KMS-11 (cell line): ENCODE measurements around the gene GALNT15.

Experiments used
- H2AFZ ChIP-seq: fragments of 200-600 bp; sonication (generic); 2 replicates; pipeline ENCODE4 v1.6.1; 2016; ENCODE audit warnings: antibody characterized with exemption, mixed run types, low read depth
- H3K27ac ChIP-seq: fragments of 200-600 bp; sonication (generic); 2 replicates; pipeline ENCODE4 v1.6.1; 2016; ENCODE audit warnings: mild to moderate bottlenecking, mixed run types
- H3K27me3 ChIP-seq: fragments of 200-600 bp; sonication (generic); 2 replicates; pipeline ENCODE4 v1.6.1; 2017; ENCODE audit warnings: mild to moderate bottlenecking, low read depth, mixed run types, moderate library complexity; ENCODE audit not compliant: insufficient read depth
- H3K36me3 ChIP-seq: fragments of 200-600 bp; sonication (generic); 2 replicates; pipeline ENCODE4 v1.6.1; 2017; ENCODE audit warnings: mild to moderate bottlenecking, mixed run types; ENCODE audit not compliant: insufficient read depth
- H3K4me1 ChIP-seq: fragments of 200-600 bp; sonication (generic); 2 replicates; pipeline ENCODE4 v1.6.1; 2016; ENCODE audit warnings: mild to moderate bottlenecking, low read depth, mixed run types; ENCODE audit not compliant: poor library complexity, severe bottlenecking
- H3K4me2 ChIP-seq: fragments of 200-600 bp; sonication (generic); 2 replicates; pipeline ENCODE4 v1.7.0; 2016; ENCODE audit warnings: mild to moderate bottlenecking, mixed run types
- H3K4me3 ChIP-seq: fragments of 200-600 bp; sonication (generic); IDR thresholded peaks from 2 replicates; pipeline ENCODE4 v1.6.1; 2017; ENCODE audit warnings: low read depth, low read length, mixed read lengths; ENCODE audit not compliant: insufficient read depth
- H3K79me2 ChIP-seq: fragments of 200-600 bp; sonication (generic); 2 replicates; pipeline ENCODE4 v1.6.1; 2016; ENCODE audit warnings: low read depth, mixed run types; ENCODE audit not compliant: insufficient read depth
- H3K9ac ChIP-seq: fragments of 200-600 bp; sonication (generic); 2 replicates; pipeline ENCODE4 v1.6.1; 2016; ENCODE audit warnings: mild to moderate bottlenecking, mixed run types
- H4K20me1 ChIP-seq: fragments of 200-600 bp; sonication (generic); 2 replicates; pipeline ENCODE4 v1.6.1; 2016; ENCODE audit warnings: mild to moderate bottlenecking, mixed run types; ENCODE audit not compliant: insufficient read depth
- CTCF ChIP-seq: fragments of 200-600 bp; sonication (generic); conservative IDR thresholded peaks from 2 replicates; pipeline ENCODE4 v1.6.1; 2017; ENCODE audit warnings: low read depth, mild to moderate bottlenecking, antibody characterized with exemption, low read length, moderate library complexity, mixed read lengths

GALNT15 gene

GRCh38 chr3:16264708-16265454, 90.4 kb downstream of the GALNT15 start, which contains the start of the genes DPH3 and OXNAD1:
DPH3 (minus strand) TSS chr3:16264943; CDS start chr3:16264876, 67 bp downstream.
OXNAD1 (plus strand) TSS chr3:16265212; CDS start chr3:16270953, 5,741 bp downstream.
- H3K27ac ChIP-seq = peak within 1 kb of the TSS; percentile 80
- H3K27me3 ChIP-seq = no peaks in the 10 kb centered on the region
- H3K79me2 ChIP-seq = peaks cover 7% of the 10 kb centered on the region; the same call in 1 of the 2 replicates
- no peaks in the 10 kb centered on the region for H4K20me1 ChIP-seq
- no peak for TF ChIP-seq CTCF
- H3K36me3 ChIP-seq = no peaks in the 10 kb centered on the region
- H3K4me1 ChIP-seq = peaks cover 22% of the 10 kb centered on the region
- peak within 1 kb of the TSS; percentile 91 for H3K9ac ChIP-seq
- H3K4me3 ChIP-seq = peak within 1 kb of the TSS; percentile 89
- H2AFZ ChIP-seq = peak within 1 kb of the TSS; percentile 77
- peak within 1 kb of the TSS; percentile 78 for H3K4me2 ChIP-seq

GRCh38 chr3:16265455-16265786, 90.9 kb downstream of the GALNT15 start:
- H2AFZ ChIP-seq = peak overlapping the region; percentile 77
- peak overlapping the region; percentile 91 for H3K9ac ChIP-seq
- peaks cover 7% of the 10 kb centered on the region; the same call in 1 of the 2 replicates for H3K79me2 ChIP-seq
- H3K4me1 ChIP-seq = peaks cover 22% of the 10 kb centered on the region
- no peaks in the 10 kb centered on the region for H3K27me3 ChIP-seq
- H3K4me3 ChIP-seq = no peak overlapping the region
- no peaks in the 10 kb centered on the region for H4K20me1 ChIP-seq
- peak overlapping the region; percentile 51 for H3K4me2 ChIP-seq
- TF ChIP-seq CTCF = no peak
- H3K27ac ChIP-seq = peak overlapping the region; percentile 80
- no peaks in the 10 kb centered on the region for H3K36me3 ChIP-seq

GRCh38 chr3:16266714-16267113, 92.2 kb downstream of the GALNT15 start:
- H3K4me2 ChIP-seq = no peak overlapping the region
- no peaks in the 10 kb centered on the region for H4K20me1 ChIP-seq
- peaks cover 22% of the 10 kb centered on the region for H3K4me1 ChIP-seq
- H3K27ac ChIP-seq = no peak overlapping the region
- peaks cover 7% of the 10 kb centered on the region; the same call in 1 of the 2 replicates for H3K79me2 ChIP-seq
- no peaks in the 10 kb centered on the region for H3K36me3 ChIP-seq
- H2AFZ ChIP-seq = no peak overlapping the region
- H3K27me3 ChIP-seq = no peaks in the 10 kb centered on the region
- H3K4me3 ChIP-seq = no peak overlapping the region
- TF ChIP-seq CTCF = no peak
- H3K9ac ChIP-seq = no peak overlapping the region

GRCh38 chr3:16270855-16271254, 96.4 kb downstream of the GALNT15 start:
- Histone ChIP-seq H3K36me3 (no peaks in the 10 kb centered on the region), H3K79me2 (no peaks in the 10 kb centered on the region; the same call in 1 of the 2 replicates), H3K4me1 (peaks cover 18% of the 10 kb centered on the region), H4K20me1 (no peaks in the 10 kb centered on the region), H3K27ac (no peak overlapping the region), H3K4me3 (no peak overlapping the region), H3K4me2 (no peak overlapping the region), H3K9ac (no peak overlapping the region), H2AFZ (no peak overlapping the region), H3K27me3 (no peaks in the 10 kb centered on the region)
- no peak for TF ChIP-seq CTCF
